CD14-positive monocyte (primary cell): ENCODE results near the gene ANTXR1. TPM values are rescaled to one million over a fixed set of nuclear protein-coding genes. Genes with fewer than 3 reads are reported as not detected.

Source experiments
- DNase-seq, 3 donors: peaks; one replicate each; pipeline ENCODE4 v3.0.0-alpha.2; 2011 to 2022
- H2AFZ ChIP-seq: 2 replicates; pipeline ENCODE4 v1.6.0; 2012; ENCODE audit warnings: mild to moderate bottlenecking, low read depth, low read length, inconsistent platforms; ENCODE audit not compliant: insufficient read depth, poor library complexity, severe bottlenecking
- H3K27ac ChIP-seq, 2 donors: 1 replicate in 1 of 2; 2 replicates in 1 of 2; pipeline ENCODE4 v1.5.1; 2012 to 2013; ENCODE audit warnings: low read length in 2 of 2, control low read depth in 1 of 2, inconsistent platforms in 1 of 2, low read depth in 1 of 2, mild to moderate bottlenecking in 1 of 2
- H3K27me3 ChIP-seq, 2 donors: one replicate each; pipeline versions ENCODE4 v1.6.0 to v1.6.1; 2011 to 2013; ENCODE audit warnings: low read length in 2 of 2; ENCODE audit not compliant: control insufficient read depth in 2 of 2, insufficient read depth in 2 of 2
- H3K36me3 ChIP-seq, 2 donors: replicated peaks in 1 of 2; 1 replicate in 1 of 2; 2 replicates in 1 of 2; pipeline versions ENCODE4 v1.5.1 to v1.6.1; 2012 to 2013; ENCODE audit warnings: low read length in 2 of 2, control low read depth in 1 of 2, inconsistent platforms in 1 of 2, mild to moderate bottlenecking in 1 of 2; ENCODE audit not compliant: insufficient read depth in 2 of 2, control insufficient read depth in 1 of 2
- H3K4me1 ChIP-seq, 2 donors: 1 replicate in 1 of 2; 2 replicates in 1 of 2; pipeline versions ENCODE4 v1.5.1 to v1.6.1; 2012 to 2013; ENCODE audit warnings: low read length in 2 of 2, control low read depth in 1 of 2, inconsistent platforms in 1 of 2, mild to moderate bottlenecking in 1 of 2, moderate library complexity in 1 of 2; ENCODE audit not compliant: insufficient read depth in 2 of 2, control insufficient read depth in 1 of 2
- H3K4me2 ChIP-seq: replicated peaks from 2 replicates; pipeline ENCODE3; 2012; ENCODE audit warnings: low read length, moderate library complexity, mild to moderate bottlenecking; ENCODE audit not compliant: poor library complexity, severe bottlenecking; ENCODE audit errors: extremely low read depth
- H3K4me3 ChIP-seq, 3 experiments: fragments of 200-600 bp in 1 of 3; sonication (generic) in 1 of 3; replicated peaks in 1 of 3; 1 replicate in 2 of 3; 2 replicates in 1 of 3; pipeline ENCODE4 v1.5.1; 2011 to 2013; ENCODE audit warnings: low read length in 3 of 3, mild to moderate bottlenecking in 3 of 3, control low read depth in 2 of 3, low read depth in 2 of 3, inconsistent platforms in 1 of 3, moderate library complexity in 1 of 3
- H3K79me2 ChIP-seq: 2 replicates; pipeline ENCODE4 v1.6.0; 2012; ENCODE audit warnings: mild to moderate bottlenecking, control low read depth, inconsistent platforms, low read length, moderate library complexity; ENCODE audit not compliant: insufficient read depth
- H3K9ac ChIP-seq: 2 replicates; pipeline ENCODE4 v1.6.0; 2017; ENCODE audit warnings: low read length, mild to moderate bottlenecking; ENCODE audit not compliant: insufficient read depth, poor library complexity, severe bottlenecking
- H3K9me3 ChIP-seq, 2 donors: replicated peaks in 1 of 2; 1 replicate in 1 of 2; 2 replicates in 1 of 2; pipeline versions ENCODE4 v1.5.1 to v1.6.1; 2012 to 2013; ENCODE audit warnings: low read length in 2 of 2, control low read depth in 1 of 2; ENCODE audit not compliant: control insufficient read depth in 1 of 2, insufficient read depth in 1 of 2
- H4K20me1 ChIP-seq: 2 replicates; pipeline ENCODE4 v1.6.0; 2012; ENCODE audit warnings: mild to moderate bottlenecking, low read length, control low read depth, moderate library complexity; ENCODE audit not compliant: insufficient read depth
- H3K27ac Mint-ChIP-seq, 7 donors: one replicate each; pipeline ENCODE4 v1.8.0; 2020; ENCODE audit warnings: mild to moderate bottlenecking in 7 of 7, mixed read lengths in 7 of 7, moderate library complexity in 6 of 7, inconsistent platforms in 2 of 7
- H3K27me3 Mint-ChIP-seq, 3 donors: one replicate each; pipeline ENCODE4 v1.8.0; 2021 to 2022; ENCODE audit warnings: low read depth in 3 of 3, mild to moderate bottlenecking in 3 of 3, mixed read lengths in 3 of 3, moderate library complexity in 3 of 3, inconsistent platforms in 1 of 3
- H3K36me3 Mint-ChIP-seq, 2 donors: one replicate each; pipeline ENCODE4 v1.8.0; 2020; ENCODE audit warnings: mixed read lengths in 2 of 2, inconsistent platforms in 1 of 2, mild to moderate bottlenecking in 1 of 2
- H3K4me1 Mint-ChIP-seq: one replicate; pipeline ENCODE4 v1.8.0; 2020; ENCODE audit warnings: mild to moderate bottlenecking, mixed read lengths
- H3K4me3 Mint-ChIP-seq, 2 donors: one replicate each; pipeline ENCODE4 v1.8.0; 2020; ENCODE audit warnings: mild to moderate bottlenecking in 2 of 2, mixed read lengths in 2 of 2, moderate library complexity in 1 of 2
- H3K9me3 Mint-ChIP-seq, 7 donors: one replicate each; pipeline ENCODE4 v1.8.0; 2020 to 2022; ENCODE audit warnings: mixed read lengths in 7 of 7, mild to moderate bottlenecking in 6 of 7, moderate library complexity in 6 of 7, inconsistent platforms in 2 of 7
- CTCF ChIP-seq: fragments of 200-600 bp; IDR thresholded peaks from one replicate; pipeline ENCODE4 v1.8.0; 2022; ENCODE audit warnings: antibody characterized with exemption, mild to moderate bottlenecking
- WGBS: methylation state at CpG from one replicate; pipeline ENCODE4 v1.1.5; 2013; ENCODE audit warnings: missing lambda C conversion rate; ENCODE audit not compliant: insufficient coverage; 5-methylcytosine and 5-hydroxymethylcytosine counted together
- intact Hi-C, 2 donors: fragments of 100-400 bp; cut with micrococcal nuclease; formaldehyde crosslinking; loops; one replicate each; pipeline versions ENCODE4 v1.15.0 to v1.15.1; 2023
- polyA plus RNA-seq, 3 donors: library from polyadenylated mRNA; depleted of rRNA in 1 of 3; unstranded in 2 of 3; stranded (reverse) in 1 of 3; fragments of 300-500 nt in 2 of 3; fragments of >200 nt in 1 of 3; fragmentation: Illumina TruSeq in 2 of 3; gene quantifications; 1 replicate in 2 of 3; 2 replicates in 1 of 3; pipeline ENCODE4 v1.2.3, GENCODE V29; 2012 to 2021

ANTXR1 gene
- polyA plus RNA-seq, 3 donors: not detected

- no peak for TF ChIP-seq CTCF
- no peaks in the 10 kb centered on the region for H3K9me3 Mint-ChIP-seq
- no peak for DNase-seq
- Histone ChIP-seq H3K4me2 (no peak overlapping the region), H3K27ac (no peak overlapping the region), H3K9ac (no peak overlapping the region), H3K4me3 (no peak overlapping the region), H3K27me3 (no peaks in the 10 kb centered on the region), H3K36me3 (no peaks in the 10 kb centered on the region), H3K9me3 (no peaks in the 10 kb centered on the region), H3K79me2 (no peaks in the 10 kb centered on the region), H3K4me1 (no peaks in the 10 kb centered on the region), H2AFZ (no peak overlapping the region), H4K20me1 (no peaks in the 10 kb centered on the region)
- H3K27me3 Mint-ChIP-seq: peaks cover 4 to 8% (median 4%) of the 10 kb centered on the region in 3 donors
- no peaks in the 10 kb centered on the region for H3K36me3 Mint-ChIP-seq
- no peak overlapping the region for H3K27ac Mint-ChIP-seq
- WGBS: no CpG with 5 or more reads among the region's 1 CpG
- intact Hi-C loops: no loop called here
- no peak overlapping the region for H3K4me3 Mint-ChIP-seq
- H3K4me1 Mint-ChIP-seq: no peaks in the 10 kb centered on the region
Observed at GRCh38 chr2:69046221-69046662, 33.3 kb downstream of the ANTXR1 start.

- H3K4me3 ChIP-seq: no peak overlapping the region
- H3K9me3 Mint-ChIP-seq: no peaks in the 10 kb centered on the region
- no peaks in the 10 kb centered on the region for H3K79me2 ChIP-seq
- no peak overlapping the region for H3K4me2 ChIP-seq
- no peaks in the 10 kb centered on the region for H3K9me3 ChIP-seq
- H2AFZ ChIP-seq: no peak overlapping the region
- no peak overlapping the region for H3K27ac Mint-ChIP-seq
- TF ChIP-seq CTCF: no peak
- H3K4me1 ChIP-seq: no peaks in the 10 kb centered on the region
- intact Hi-C loops: no loop called here
- no peak overlapping the region for H3K4me3 Mint-ChIP-seq
- peaks cover 0 to 1% of the 10 kb centered on the region in 2 donors for H3K27me3 ChIP-seq
- H3K9ac ChIP-seq: no peak overlapping the region
- no peaks in the 10 kb centered on the region for H4K20me1 ChIP-seq
- H3K27ac ChIP-seq: no peak overlapping the region
- H3K36me3 ChIP-seq: no peaks in the 10 kb centered on the region
- H3K27me3 Mint-ChIP-seq: peaks cover 3 to 4% (median 3%) of the 10 kb centered on the region in 3 donors
- no peaks in the 10 kb centered on the region for H3K4me1 Mint-ChIP-seq
- no peak for DNase-seq
- 100% methylated on average over 1 of the region's 1 CpG for WGBS
- H3K36me3 Mint-ChIP-seq: no peaks in the 10 kb centered on the region
Observed at GRCh38 chr2:69047625-69048145, 34.7 kb downstream of the ANTXR1 start.
